PFSK-1 (cell line): ENCODE data around the gene CMIP.

Source experiments
- FOXP2 ChIP-seq: optimal IDR thresholded peaks from 2 replicates; pipeline ENCODE3; 2011; ENCODE audit warnings: borderline replicate concordance, control low read depth, inconsistent platforms; ENCODE audit not compliant: insufficient read depth; ENCODE audit errors: extremely low read length, extremely low read depth
- POLR2AphosphoS5 ChIP-seq: IDR thresholded peaks from 2 replicates; pipeline ENCODE4 v1.6.1; 2012; ENCODE audit warnings: low read depth, mild to moderate bottlenecking, control low read depth, low read length, moderate library complexity
- SIN3A ChIP-seq: IDR thresholded peaks from 2 replicates; pipeline ENCODE4 v1.6.1; 2012; ENCODE audit warnings: mild to moderate bottlenecking, low read length, moderate library complexity, borderline replicate concordance; ENCODE audit not compliant: insufficient read depth
- TAF1 ChIP-seq: IDR thresholded peaks from 2 replicates; pipeline ENCODE4 v1.6.1; 2012; ENCODE audit warnings: low read length, control low read depth, borderline replicate concordance; ENCODE audit not compliant: insufficient read depth
- TF ChIP-seq, protein P1 (sequence below), 2 experiments: IDR thresholded peaks; 2 replicates each; pipeline versions ENCODE4 v1.6.1 to v1.8.0; 2011 to 2012; ENCODE audit warnings: low read depth in 2 of 2, low read length in 2 of 2, control low read depth in 1 of 2, inconsistent platforms in 1 of 2, mild to moderate bottlenecking in 1 of 2, moderate library complexity in 1 of 2; ENCODE audit not compliant: insufficient read depth in 1 of 2

The CMIP gene

DNA sequence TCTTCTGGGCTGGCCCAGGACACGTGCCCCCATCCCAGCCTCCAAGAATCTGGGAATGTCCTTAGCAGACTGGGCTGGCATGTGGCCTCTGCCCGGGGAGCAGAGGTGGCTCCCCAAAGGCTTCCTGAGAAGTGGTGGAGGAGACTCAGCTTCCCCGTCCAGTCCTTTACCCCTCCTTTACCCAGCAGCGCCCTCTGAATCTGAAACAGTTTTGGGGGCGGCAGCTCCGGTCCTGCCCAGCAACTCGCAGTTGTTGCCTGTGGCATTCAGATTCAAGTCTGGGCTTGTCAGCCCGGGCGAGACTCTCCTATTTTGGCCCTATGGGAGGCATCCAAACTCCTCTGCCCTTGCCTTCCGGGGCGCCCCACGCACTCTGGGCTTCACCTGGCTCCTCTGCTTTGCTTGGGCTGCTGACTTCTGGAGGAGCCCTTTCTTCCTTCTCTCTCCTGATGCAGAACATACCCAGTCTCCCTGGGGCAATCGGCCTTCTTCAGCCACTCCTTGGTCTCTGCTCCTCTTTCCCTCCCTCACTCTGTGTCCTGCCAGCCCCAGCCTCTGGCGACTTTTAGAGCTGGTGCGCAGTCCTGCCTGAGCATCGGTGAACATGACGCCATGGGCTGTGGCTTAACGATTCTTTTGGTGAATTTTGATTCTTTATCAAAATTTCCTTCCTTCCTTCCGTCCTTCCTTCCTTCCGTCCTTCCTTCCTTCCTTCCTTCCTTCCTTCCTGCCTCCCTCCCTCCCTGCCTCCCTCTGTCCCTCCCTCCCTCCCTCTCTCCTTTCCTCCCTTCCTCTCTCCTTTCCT is 55.2 kb downstream of the CMIP start:
- TF ChIP-seq FOXP2 = no peak

DNA sequence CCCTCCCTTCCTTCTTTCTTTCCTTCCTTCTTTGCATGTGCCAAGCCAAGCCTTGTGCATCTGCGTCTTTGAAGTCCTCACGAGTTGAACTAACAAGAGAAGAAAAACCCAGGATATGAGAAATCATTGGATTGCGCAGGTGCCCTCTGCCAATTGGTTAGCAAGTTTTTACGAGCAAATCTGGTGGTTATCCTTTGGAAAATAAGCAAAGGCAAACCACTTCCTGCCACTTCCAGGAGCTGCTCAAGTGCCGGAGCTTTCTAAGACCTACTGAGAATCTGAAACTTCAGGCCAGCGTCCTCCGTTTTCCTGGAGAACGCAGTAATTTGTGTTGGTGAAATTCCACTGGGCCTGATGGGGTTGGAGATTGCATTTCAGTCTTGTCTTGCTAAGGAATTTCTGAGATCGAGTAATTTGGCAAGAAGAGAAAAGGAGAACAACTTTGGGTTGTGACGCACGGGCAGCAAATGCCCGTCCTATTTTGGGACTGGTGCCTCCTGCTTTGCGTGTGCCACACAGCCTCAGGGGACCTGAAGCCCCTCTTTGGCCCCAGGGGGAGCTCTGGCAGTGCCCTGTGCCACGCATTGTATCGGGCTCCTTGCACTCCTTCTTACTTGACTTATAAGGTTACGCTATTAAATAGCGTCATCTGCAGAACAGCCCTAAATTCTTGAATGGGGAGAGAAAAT is 56.4 kb downstream of the CMIP start:
- TF ChIP-seq POLR2AphosphoS5 (no peak), SIN3A (no peak), FOXP2 (no peak), TAF1 (no peak)
- TF ChIP-seq, protein P1, sequence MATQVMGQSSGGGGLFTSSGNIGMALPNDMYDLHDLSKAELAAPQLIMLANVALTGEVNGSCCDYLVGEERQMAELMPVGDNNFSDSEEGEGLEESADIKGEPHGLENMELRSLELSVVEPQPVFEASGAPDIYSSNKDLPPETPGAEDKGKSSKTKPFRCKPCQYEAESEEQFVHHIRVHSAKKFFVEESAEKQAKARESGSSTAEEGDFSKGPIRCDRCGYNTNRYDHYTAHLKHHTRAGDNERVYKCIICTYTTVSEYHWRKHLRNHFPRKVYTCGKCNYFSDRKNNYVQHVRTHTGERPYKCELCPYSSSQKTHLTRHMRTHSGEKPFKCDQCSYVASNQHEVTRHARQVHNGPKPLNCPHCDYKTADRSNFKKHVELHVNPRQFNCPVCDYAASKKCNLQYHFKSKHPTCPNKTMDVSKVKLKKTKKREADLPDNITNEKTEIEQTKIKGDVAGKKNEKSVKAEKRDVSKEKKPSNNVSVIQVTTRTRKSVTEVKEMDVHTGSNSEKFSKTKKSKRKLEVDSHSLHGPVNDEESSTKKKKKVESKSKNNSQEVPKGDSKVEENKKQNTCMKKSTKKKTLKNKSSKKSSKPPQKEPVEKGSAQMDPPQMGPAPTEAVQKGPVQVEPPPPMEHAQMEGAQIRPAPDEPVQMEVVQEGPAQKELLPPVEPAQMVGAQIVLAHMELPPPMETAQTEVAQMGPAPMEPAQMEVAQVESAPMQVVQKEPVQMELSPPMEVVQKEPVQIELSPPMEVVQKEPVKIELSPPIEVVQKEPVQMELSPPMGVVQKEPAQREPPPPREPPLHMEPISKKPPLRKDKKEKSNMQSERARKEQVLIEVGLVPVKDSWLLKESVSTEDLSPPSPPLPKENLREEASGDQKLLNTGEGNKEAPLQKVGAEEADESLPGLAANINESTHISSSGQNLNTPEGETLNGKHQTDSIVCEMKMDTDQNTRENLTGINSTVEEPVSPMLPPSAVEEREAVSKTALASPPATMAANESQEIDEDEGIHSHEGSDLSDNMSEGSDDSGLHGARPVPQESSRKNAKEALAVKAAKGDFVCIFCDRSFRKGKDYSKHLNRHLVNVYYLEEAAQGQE (IDR thresholded peaks at IDR 0.05; ENCODE audit: insufficient read depth in 1 of 2, low read depth in 2 of 2, low read length in 2 of 2) = no peak

DNA sequence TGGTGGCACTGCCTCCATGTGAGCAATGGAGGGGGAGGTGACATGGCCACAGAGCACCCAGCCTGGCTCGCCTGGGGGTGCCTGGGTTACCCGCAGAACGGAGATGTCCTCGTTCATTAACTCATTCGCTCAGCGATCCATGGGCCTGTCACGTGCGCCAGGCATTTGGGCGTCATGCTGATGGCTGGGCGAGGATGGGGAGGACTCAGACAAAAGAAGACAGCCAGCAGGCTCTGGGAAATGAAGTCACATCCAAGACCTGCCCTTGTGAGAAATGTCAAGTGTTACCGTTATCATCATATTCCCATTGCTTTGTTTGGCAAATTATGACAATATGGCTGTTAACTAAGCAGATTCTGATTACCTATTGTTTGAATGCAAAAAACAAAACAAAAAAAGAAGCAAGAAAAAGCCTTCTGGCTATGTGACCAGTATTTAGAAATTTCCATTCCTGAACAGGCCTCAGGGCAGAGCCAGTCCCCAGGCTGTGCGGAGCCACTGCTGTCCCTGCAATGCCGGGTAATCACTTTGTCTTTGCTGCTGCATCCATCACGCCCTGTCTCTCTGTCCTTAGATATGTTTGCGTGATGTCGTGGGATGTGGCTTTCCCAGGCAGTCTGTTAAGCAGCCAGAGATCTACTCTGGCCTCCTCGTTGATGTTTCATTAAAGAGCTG is 57.9 kb downstream of the CMIP start:
- TF ChIP-seq, protein P1 (IDR thresholded peaks at IDR 0.05; ENCODE audit: insufficient read depth in 1 of 2, low read depth in 2 of 2, low read length in 2 of 2) = no peak
- TF ChIP-seq FOXP2 = no peak
- no peak for TF ChIP-seq SIN3A
- TF ChIP-seq POLR2AphosphoS5 = no peak
- TF ChIP-seq TAF1 = no peak

DNA sequence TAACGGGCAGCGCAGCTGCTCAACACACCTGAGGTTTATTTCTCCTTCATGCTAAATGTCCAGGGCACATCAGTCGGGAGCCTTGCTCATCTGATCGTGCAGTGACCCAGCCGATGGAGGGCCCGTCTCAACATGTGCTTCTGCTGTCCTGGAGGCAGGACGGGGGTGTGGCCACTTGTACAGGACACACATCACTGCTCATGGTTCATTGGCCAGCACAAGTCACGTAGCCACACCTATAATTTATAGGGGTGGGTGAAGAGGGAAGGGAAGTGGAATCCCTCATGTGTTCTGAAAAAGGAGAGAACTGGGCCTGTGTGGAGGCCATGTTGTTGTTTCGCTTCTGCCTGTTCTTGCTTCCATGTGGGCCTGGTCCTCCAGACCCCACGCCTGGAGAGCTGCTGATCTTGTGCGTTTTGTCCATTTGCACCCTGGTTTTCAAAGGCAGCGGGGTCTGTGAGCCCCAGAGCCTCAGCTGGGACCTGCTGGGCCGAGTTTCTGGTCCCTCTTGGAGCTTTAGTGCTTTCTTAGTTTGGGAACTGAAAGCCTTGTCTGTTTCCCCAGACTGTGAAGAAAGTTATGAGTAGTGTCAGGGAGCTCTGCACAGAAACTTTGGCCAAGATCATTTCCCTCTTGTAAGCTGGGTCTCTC is 60.5 kb downstream of the CMIP start:
- TF ChIP-seq TAF1 (no peak), POLR2AphosphoS5 (no peak), FOXP2 (no peak)
- TF ChIP-seq, protein P1 (IDR thresholded peaks at IDR 0.05; ENCODE audit: insufficient read depth in 1 of 2, low read depth in 2 of 2, low read length in 2 of 2) = no peak

DNA sequence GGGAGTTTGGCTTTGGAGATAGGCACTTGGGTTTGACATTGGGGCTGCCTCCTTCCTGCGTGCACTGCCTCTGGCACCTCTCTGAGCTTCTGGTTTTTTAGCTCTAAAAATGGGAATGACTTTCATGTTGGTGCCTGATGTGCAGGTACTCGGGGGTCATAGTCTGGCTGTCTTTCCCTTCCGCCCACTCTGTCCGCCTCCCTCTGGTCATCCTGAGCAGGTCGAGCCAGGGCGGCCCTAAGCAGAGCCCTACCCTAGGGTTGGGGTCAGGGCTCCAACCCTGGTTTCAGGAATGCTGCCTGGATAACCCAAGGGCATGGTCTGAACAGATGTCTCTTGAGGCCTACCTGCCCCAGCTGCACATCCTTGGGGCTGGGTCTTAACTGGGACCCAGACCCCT is 64.8 kb downstream of the CMIP start:
- TF ChIP-seq SIN3A = no peak

DNA sequence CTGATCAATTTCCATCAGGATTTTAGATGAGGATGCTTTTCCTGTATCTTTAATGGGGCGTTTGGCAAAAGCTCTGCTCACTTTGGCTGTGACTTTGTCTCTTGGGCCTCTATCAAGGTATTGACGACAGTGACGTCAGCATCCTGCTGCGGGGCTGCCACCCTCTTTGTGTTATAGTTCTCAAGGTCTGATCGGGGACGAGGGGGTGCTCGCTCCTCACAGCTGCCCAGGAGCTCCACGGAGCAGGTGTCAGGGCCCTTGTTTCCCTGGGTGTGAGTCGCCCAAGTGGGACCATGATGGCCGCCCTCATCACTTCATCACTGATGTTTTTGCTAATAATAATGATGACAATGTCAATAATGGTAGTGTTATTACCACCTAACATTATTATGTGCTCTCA is 65.4 kb downstream of the CMIP start:
- TF ChIP-seq, protein P1 (IDR thresholded peaks at IDR 0.05; ENCODE audit: insufficient read depth in 1 of 2, low read depth in 2 of 2, low read length in 2 of 2) = no peak
- TF ChIP-seq SIN3A (no peak), FOXP2 (no peak), TAF1 (no peak)
